DMS 273 (cell line): ENCODE data around the gene TMEM255A.

ENCODE experiments used
- DNase-seq: peaks from one replicate; lab custom pipeline; 2025; ENCODE audit not compliant: unreplicated experiment; lab: John Stamatoyannopoulos, UW

The TMEM255A gene

DNA sequence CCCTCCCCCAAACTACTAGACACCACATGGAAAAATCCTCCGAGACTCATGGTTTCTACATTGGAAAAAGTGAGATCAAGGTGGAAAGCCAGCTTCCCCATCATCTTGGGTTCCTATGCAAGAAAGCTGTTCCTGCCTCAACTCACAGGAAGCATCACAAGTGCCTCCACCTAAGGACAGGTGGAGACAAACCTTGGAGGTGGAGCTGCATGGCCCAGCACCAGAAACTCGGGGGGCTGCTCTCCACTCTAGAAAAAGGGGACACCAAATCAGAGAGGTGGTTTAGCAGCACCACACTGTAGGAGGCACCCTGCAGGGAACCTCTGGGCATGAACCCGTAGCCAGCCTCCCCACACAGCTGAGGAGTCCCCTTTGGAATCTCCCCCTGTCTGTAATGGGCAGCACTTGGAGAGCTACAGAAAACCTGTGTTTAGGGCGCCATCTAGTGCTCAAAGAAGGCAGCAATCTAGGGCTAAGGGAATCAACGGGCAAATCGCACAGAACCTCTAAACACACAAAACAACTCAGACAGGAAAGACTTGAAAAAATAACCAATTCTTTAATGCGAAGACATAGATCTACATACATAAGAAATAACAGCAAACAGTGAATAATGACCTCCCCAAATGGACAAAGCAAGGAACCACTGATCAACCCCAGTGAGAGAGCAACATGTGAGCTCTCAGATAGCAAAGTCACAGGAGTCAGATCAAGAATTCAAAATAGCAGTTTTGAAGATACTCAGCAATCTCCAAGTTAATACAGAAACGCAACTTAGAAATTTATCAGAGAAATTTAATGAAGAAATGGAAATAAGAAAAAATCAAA, 97.6 kb downstream of the TMEM255A start:
- peak; percentile 83 for DNase-seq
